ENCODE results near the gene MIX23.

Gene MIX23

DNA sequence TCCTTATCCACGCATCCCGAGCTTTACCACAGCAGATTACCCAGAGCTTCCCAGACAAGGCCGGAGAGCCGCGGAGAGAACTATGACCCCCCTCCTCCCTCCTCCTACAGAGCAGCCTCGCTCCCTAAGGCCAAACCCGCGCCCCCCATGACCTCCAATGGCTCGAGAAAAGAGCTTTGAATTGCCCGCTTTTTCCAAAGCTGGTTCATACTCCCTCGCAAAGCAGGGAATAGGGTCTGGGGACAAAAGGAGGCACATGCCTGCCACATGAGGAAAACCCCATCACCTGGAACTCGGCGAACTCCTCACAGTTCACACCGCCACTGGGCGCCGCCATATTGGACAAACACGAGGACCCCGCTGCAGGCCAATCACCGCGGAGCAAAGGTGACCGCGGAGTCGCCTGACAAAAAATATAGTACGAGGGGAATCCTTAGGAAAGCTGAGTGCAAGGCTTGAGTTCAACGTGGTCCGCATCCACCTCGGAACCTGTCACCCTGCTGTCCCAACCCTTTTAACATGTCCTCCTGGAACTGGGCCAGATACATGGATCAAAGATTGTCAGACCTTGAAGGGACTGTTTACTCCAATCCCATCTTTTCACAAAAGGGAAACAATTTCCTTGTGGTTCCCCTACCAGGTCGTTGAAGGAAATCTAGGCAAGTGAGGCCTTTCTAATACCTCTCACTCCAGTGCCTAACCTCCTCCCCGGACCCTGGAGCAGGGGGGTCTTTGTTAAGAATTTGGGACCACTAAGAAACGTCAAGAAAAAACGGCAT lies at the start of gene MIX23:
Gene MIX23 (minus strand): TSS at position 344 of the 779 bp plus-strand sequence. CDS start 7 bp downstream, at position 337.
- DNase-seq (ENCODE audit: low spot score): peak; percentile 83

GRCh38 chr3:122430371-122430770 lies 47.3 kb upstream of the MIX23 start:
- DNase-seq (ENCODE audit: low spot score): no peak

- no peak for DNase-seq (ENCODE audit: low spot score)
Measured at GRCh38 chr3:122427857-122428471, 44.9 kb upstream of the MIX23 start.

DNA sequence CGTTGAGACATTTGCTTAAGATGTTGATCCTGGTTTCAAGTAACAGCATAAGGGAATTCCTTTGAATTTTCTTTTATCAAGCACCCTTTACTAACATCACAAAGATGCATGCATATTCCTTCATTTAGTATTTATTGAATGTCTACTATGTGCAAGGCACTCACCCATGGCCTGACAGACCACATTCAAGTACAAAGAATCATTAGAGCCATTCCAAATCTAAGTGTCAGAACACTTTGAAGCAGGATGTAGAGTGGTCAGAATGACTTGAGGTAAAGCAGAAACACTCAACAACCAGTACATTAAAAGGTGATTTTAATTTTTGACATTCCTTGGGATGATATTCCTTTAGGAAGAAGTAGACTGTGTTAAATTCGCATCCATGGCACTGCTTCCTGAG lies 38.8 kb upstream of the MIX23 start:
- no peak for DNase-seq (ENCODE audit: low spot score)

- DNase-seq (ENCODE audit: low spot score): no peak
Measured at GRCh38 chr3:122421101-122421500, 38.1 kb upstream of the MIX23 start.

DNA sequence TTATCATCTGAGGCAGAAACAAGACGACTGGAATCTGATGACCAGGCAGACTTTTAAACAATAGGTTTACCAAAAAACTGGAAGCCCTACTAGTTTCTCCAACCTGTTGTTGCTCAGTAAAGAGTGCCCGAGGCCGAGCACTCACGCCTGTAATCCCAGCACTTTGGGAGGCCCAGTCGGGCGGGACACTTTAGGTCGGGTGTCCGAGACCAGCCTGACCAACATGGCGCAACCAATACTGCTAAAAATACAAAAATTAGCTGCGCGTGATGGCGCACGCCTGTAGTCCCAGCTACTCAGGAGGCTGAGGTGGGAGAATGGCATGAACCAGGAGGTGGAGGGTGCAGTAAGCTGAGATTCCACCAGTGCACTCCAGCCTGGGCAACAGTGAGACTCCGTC lies 33.9 kb upstream of the MIX23 start:
- DNase-seq (ENCODE audit: low spot score): no peak

GRCh38 chr3:122415762-122416654 lies 33.0 kb upstream of the MIX23 start, which contains the start of gene WDR5B:
TSS of gene WDR5B (minus strand) at chr3:122416062. CDS start at chr3:122415528, 534 bp downstream.
- peak; percentile 96 for DNase-seq (ENCODE audit: low spot score)

DNA sequence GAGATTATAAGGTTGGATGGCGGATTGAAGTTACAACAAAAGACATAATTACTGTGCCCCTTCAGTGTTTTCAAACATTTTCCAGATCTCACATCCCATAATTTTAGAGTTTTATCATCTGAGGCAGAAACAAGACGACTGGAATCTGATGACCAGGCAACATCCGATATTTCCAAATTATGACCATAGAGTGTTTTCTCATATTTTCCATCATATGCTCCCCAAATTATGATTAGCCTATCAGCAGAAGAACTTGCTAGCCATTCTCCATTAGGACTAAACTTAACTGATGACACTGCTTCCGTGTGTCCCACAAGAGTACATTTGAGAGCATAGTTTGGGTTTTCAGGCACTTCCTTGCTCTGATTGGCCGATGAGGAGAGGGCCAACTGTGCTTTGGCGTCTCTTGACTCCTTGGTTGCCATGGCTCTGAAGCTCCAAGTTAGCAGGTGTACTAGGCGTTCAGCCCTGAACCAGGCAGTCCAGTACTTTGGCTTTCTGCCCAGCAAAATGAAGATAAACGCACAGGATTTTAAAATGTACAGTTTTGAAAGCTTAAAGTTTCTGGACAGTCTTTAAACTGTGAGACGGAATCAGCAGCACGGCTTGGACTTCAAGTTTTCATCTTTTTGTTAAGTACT lies 32.2 kb upstream of the MIX23 start:
- no peak for DNase-seq (ENCODE audit: low spot score)

GRCh38 chr3:122414391-122414790 lies 31.4 kb upstream of the MIX23 start:
- no peak for DNase-seq (ENCODE audit: low spot score)

DNA sequence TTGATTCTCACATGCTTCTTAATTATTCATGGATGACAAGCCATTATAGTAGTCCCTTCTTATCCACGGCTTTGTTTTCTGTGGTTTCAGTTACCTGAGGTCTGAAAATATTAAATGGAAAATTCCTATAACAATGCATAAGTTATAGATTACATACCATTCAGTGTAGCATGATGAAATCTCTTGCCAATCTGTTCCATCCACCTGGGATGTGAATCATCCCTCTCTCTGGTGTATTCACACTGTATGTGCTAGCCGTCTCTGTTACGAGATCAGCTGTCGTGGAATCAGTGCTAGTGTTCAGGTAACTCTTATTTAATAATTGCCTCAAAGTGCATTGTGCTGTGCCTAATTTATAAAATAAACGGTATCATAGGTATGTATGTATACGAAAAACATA lies 27.6 kb upstream of the MIX23 start:
- DNase-seq (ENCODE audit: low spot score): no peak

- no peak for DNase-seq (ENCODE audit: low spot score)
Measured at GRCh38 chr3:122410111-122410510, 27.1 kb upstream of the MIX23 start.

DNA sequence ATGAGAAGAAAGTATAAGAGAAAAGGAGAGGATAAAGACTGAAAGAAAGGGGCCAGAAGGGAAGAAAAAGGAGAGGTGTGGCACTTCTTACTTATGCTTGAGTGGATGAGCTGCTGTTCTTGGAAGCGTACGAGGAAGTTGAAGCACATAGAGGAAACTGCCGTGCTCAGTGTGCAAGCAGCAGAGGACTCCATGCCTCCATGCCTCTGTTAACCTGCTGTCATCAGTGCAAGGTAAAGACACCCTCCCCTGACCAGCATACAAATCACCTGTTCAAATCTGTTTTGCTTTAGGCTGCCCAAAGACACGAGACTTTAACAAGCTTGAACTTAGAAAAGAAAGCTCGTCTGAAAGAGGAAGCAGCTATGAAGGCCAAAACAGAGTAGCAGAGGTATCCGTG lies 26.4 kb upstream of the MIX23 start:
- no peak for DNase-seq (ENCODE audit: low spot score)

DNA sequence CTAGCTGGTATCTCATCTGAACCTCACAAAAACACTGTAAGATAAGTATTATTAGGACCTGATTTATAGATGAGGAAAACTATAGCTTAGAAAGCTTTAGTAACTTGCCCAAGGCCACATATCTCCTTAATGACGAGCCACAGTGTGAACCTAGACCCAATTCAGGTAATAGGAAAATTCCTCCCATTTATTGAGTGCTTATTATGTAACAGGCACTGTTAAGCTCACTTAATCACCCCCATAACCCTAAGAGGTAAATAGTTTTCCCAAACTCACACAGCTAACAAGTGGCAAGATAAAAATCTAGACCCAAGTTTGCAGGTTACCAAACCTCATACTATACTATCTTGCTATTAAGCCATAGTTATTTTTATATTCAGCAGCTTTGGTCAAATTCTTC lies 24.9 kb upstream of the MIX23 start:
- no peak for DNase-seq (ENCODE audit: low spot score)

DNA sequence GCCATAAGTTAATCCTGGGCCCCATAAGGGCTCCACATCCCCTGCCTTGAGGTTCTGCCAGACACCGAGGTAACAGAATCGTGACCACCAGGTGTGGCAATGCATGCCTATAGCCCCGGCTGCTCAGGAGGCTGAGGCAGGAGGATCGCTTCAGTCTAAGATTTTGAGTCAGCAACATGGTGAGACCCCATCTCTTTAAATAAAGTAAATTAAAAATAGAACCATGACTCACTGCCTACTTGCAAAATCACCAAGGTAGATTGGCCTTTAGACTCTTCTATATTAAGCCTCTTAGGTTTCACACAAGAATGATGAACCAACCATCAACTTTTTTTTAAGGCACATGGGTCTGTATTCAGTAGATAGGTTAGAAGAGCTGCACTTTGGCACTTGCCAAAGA lies 23.2 kb upstream of the MIX23 start:
- DNase-seq (ENCODE audit: low spot score): no peak

DNA sequence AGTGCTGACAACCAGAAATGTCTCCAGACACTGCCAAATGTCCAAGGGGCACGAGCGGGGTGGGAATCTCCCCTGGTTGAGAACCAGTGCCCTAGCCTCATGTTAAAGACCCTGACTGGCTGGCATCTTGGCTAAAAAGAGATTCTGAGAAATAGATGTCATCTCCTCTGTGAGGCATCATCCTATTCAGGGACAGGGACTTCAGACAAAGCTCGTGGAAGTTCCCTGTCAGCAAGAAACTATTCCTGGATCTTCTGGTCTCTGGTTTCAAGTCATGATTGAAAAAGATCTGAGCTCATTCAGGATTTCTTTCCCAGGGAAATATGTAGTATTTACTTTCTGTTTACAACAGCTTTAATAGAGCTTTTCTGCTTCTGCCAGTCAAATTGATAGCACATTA lies 22.0 kb upstream of the MIX23 start:
- DNase-seq (ENCODE audit: low spot score): no peak

DNA sequence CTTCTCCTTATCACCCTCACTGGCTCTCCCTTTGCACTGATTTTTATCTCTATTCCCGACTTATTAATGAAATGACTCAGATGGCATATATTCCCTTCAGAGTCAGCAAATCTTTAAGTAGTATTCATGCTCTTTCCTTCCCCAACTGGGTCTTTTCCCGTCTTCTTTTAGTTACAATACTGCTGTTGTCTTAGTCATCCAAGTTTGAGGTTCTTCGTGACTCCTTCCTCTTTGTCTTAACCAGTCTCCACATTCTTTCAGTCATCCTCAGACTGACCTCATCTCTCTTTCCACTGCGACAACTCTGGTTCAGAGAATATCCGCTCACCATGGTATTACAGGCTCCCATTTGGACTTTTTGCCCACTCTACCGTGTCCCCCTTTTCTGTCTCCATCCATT lies 20.5 kb upstream of the MIX23 start:
- no peak for DNase-seq (ENCODE audit: low spot score)

- no peak for DNase-seq (ENCODE audit: low spot score)
Measured at GRCh38 chr3:122398920-122399319, 15.9 kb upstream of the MIX23 start.

DNA sequence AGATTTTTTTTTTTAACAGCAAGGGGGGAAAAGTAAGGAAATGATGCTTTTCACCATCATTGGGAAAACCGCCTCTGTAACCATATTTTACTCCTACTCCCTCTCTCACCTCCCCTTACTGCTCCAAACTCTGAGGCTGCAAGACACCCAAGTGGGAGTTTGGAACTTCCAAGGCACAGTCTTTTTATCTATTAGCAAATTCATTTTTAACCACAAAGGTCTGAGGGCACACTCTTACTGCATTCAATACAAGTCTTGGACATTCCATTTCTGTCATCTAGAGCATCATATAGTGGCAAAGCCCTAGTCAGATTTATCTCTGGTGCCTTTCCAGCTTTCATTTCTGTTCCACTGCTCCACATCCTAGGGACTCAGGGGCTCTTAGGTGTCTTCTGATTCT lies 14.2 kb upstream of the MIX23 start:
- no peak for DNase-seq (ENCODE audit: low spot score)

GRCh38 chr3:122396511-122396910 lies 13.5 kb upstream of the MIX23 start:
- DNase-seq (ENCODE audit: low spot score): no peak

DNA sequence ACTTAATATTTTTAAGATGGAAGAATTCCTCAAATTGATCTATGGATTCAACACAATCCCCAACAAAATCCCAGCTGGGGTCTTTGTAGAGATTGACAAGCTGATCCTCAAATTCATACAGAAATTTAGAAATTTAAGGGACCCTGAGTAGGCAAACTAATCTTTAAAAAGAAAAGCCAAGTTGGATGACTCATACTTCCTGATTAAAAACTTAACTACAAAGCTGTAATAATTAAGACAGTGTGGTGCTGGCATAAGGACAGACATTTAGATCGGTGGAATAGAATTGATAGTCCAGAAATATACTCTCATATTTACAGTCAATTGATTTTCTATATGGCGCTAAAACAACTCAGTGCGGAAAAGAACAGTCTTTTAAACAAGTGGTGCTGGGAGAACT lies 12.6 kb upstream of the MIX23 start:
- DNase-seq (ENCODE audit: low spot score): no peak

- DNase-seq (ENCODE audit: low spot score): no peak
Measured at GRCh38 chr3:122394173-122394572, 11.1 kb upstream of the MIX23 start.
